HepG2 (cell line): Measurements from ENCODE around the gene STX2. TPM values are rescaled to one million over a fixed set of nuclear protein-coding genes. Genes with fewer than 3 reads are reported as not detected.

ENCODE experiments used
- ATF1 ChIP-seq: IDR thresholded peaks from 2 replicates; pipeline ENCODE4 v1.6.1; 2016; ENCODE audit warnings: mild to moderate bottlenecking, control low read depth
- DMAP1 ChIP-seq: IDR thresholded peaks from 2 replicates; pipeline ENCODE4 v1.6.1; 2016
- GFI1 ChIP-seq: sonication (generic); formaldehyde crosslinking; IDR thresholded peaks from 2 replicates; pipeline ENCODE4 v1.5.0; 2020; ENCODE audit warnings: missing genetic modification reagents, mild to moderate bottlenecking, borderline replicate concordance
- HIVEP1 ChIP-seq: sonication (generic); formaldehyde crosslinking; IDR thresholded peaks from 2 replicates; pipeline ENCODE4 v1.4.0; 2020; ENCODE audit warnings: mild to moderate bottlenecking, missing genetic modification reagents
- HOXA9 ChIP-seq: sonication (generic); formaldehyde crosslinking; IDR thresholded peaks from 2 replicates; pipeline ENCODE4 v1.8.1; 2022; ENCODE audit warnings: missing genetic modification reagents, mild to moderate bottlenecking, moderate library complexity, borderline replicate concordance
- NPAS2 ChIP-seq: sonication (generic); formaldehyde crosslinking; IDR thresholded peaks from 2 replicates; pipeline ENCODE4 v1.8.0; 2022; ENCODE audit warnings: mild to moderate bottlenecking, missing genetic modification reagents, borderline replicate concordance
- NR2F6 ChIP-seq, 2 experiments: IDR thresholded peaks; 2 replicates each; pipeline ENCODE4 v1.6.1; 2016; ENCODE audit warnings: antibody characterized with exemption in 1 of 2, mild to moderate bottlenecking in 1 of 2
- RFX5 ChIP-seq: IDR thresholded peaks from 2 replicates; pipeline ENCODE4 v1.6.1; 2011; ENCODE audit warnings: low read depth, low read length, improper control_type of control experiment
- ZNF235 ChIP-seq: sonication (generic); formaldehyde crosslinking; IDR thresholded peaks from 2 replicates; pipeline ENCODE4 v1.8.1; 2023; ENCODE audit warnings: mild to moderate bottlenecking, missing genetic modification reagents, borderline replicate concordance
- polyA plus RNA-seq, 8 experiments: library from polyadenylated mRNA; depleted of rRNA in 3 of 8; stranded (reverse) in 7 of 8; unstranded in 1 of 8; fragments of >200 nt; fragmentation: Illumina TruSeq in 4 of 8; extraction: Trizol in 4 of 8; gene quantifications; 2 replicates each; pipeline versions ENCODE4 v1.2.1 to v1.2.3, GENCODE V29; 2011 to 2016; ENCODE audit warnings: low read depth in 4 of 8, missing spikeins in 1 of 8, mixed read lengths in 1 of 8; ENCODE audit not compliant: insufficient read depth in 1 of 8
- total RNA-seq, 5 experiments: library from RNA; depleted of rRNA; stranded (reverse); fragments of >200 nt; fragmentation: Illumina TruSeq; extraction: Trizol; gene quantifications; 2 replicates each; pipeline ENCODE4 v1.2.3, GENCODE V29; 2016; ENCODE audit warnings: low read depth in 1 of 5
- TF ChIP-seq, protein P1 (sequence below), 2 experiments: IDR thresholded peaks; 2 replicates each; pipeline ENCODE4 v1.6.1; 2011 to 2012; ENCODE audit warnings: low read length in 2 of 2, borderline replicate concordance in 1 of 2, low read depth in 1 of 2, mild to moderate bottlenecking in 1 of 2, moderate library complexity in 1 of 2
- TF ChIP-seq, protein P2 (sequence below): sonication (generic); formaldehyde crosslinking; IDR thresholded peaks from 2 replicates; pipeline ENCODE4 v1.8.0; 2022; ENCODE audit warnings: mild to moderate bottlenecking, missing genetic modification reagents, borderline replicate concordance
- TF ChIP-seq, protein P3 (sequence below): sonication (generic); formaldehyde crosslinking; IDR thresholded peaks from 2 replicates; pipeline ENCODE4 v1.5.0; 2020; ENCODE audit warnings: mild to moderate bottlenecking, missing genetic modification reagents, borderline replicate concordance
- TF ChIP-seq, protein P4 (sequence below): sonication (generic); formaldehyde crosslinking; IDR thresholded peaks from 2 replicates; pipeline ENCODE4 v1.4.0; 2020; ENCODE audit warnings: mild to moderate bottlenecking, missing genetic modification reagents
- TF ChIP-seq, protein P5 (sequence below): IDR thresholded peaks from 2 replicates; pipeline ENCODE4 v1.6.1; 2016; ENCODE audit warnings: control low read depth

Gene STX2
- total and polyA plus RNA-seq, 2 of the 13 experiments (the other 11 are each of a cell fraction or from before 2014, with no cell fraction given), result 13.4 to 25.1 TPM

DNA sequence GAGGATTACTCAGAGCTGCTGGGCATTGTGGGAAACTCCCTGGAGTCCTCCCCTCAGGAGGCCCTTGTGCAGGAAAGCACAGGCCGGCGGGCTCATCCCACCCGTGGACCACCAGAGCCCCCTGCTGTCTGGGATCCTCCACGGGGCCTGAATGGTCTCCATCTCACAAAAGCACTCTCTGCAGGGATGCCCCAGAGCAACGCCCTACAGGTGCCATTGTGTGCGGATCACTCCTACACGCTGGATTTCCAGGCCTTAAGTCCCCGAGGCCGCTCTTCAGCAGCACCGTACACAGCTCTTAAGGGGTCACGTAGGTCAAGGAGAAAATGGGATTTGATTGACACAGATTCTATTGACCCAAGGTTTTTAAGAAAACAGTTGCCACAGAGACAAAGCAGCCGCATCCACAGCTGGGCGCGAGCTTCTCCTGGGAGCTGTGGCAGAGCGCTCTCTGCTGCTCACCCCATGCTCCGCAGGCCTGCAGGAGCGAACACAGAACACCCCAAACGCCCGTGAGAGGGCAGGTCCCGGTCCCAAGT lies 86.3 kb downstream of the STX2 start (continued):
- no peak for TF ChIP-seq HIVEP1 (CRISPR knock-in tag)
- TF ChIP-seq, protein P1, sequence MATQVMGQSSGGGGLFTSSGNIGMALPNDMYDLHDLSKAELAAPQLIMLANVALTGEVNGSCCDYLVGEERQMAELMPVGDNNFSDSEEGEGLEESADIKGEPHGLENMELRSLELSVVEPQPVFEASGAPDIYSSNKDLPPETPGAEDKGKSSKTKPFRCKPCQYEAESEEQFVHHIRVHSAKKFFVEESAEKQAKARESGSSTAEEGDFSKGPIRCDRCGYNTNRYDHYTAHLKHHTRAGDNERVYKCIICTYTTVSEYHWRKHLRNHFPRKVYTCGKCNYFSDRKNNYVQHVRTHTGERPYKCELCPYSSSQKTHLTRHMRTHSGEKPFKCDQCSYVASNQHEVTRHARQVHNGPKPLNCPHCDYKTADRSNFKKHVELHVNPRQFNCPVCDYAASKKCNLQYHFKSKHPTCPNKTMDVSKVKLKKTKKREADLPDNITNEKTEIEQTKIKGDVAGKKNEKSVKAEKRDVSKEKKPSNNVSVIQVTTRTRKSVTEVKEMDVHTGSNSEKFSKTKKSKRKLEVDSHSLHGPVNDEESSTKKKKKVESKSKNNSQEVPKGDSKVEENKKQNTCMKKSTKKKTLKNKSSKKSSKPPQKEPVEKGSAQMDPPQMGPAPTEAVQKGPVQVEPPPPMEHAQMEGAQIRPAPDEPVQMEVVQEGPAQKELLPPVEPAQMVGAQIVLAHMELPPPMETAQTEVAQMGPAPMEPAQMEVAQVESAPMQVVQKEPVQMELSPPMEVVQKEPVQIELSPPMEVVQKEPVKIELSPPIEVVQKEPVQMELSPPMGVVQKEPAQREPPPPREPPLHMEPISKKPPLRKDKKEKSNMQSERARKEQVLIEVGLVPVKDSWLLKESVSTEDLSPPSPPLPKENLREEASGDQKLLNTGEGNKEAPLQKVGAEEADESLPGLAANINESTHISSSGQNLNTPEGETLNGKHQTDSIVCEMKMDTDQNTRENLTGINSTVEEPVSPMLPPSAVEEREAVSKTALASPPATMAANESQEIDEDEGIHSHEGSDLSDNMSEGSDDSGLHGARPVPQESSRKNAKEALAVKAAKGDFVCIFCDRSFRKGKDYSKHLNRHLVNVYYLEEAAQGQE (IDR thresholded peaks at IDR 0.05; ENCODE audit: borderline replicate concordance in 1 of 2, low read depth in 1 of 2, low read length in 2 of 2), result no peak
- TF ChIP-seq, protein P2, sequence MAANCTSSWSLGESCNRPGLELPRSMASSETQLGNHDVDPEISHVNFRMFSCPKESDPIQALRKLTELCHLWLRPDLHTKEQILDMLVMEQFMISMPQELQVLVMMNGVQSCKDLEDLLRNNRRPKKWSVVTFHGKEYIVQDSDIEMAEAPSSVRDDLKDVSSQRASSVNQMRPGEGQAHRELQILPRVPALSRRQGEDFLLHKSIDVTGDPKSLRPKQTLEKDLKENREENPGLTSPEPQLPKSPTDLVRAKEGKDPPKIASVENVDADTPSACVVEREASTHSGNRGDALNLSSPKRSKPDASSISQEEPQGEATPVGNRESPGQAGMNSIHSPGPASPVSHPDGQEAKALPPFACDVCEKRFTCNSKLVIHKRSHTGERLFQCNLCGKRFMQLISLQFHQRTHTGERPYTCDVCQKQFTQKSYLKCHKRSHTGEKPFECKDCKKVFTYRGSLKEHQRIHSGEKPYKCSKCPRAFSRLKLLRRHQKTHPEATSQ (CRISPR knock-in tag), result no peak
- TF ChIP-seq GFI1 (CRISPR knock-in tag), result 0 out of 2 replicates have a peak, but pooled peaks have one; percentile 36
- TF ChIP-seq ATF1, result no peak
- no peak for TF ChIP-seq NPAS2 (CRISPR knock-in tag)
- TF ChIP-seq, protein P3, sequence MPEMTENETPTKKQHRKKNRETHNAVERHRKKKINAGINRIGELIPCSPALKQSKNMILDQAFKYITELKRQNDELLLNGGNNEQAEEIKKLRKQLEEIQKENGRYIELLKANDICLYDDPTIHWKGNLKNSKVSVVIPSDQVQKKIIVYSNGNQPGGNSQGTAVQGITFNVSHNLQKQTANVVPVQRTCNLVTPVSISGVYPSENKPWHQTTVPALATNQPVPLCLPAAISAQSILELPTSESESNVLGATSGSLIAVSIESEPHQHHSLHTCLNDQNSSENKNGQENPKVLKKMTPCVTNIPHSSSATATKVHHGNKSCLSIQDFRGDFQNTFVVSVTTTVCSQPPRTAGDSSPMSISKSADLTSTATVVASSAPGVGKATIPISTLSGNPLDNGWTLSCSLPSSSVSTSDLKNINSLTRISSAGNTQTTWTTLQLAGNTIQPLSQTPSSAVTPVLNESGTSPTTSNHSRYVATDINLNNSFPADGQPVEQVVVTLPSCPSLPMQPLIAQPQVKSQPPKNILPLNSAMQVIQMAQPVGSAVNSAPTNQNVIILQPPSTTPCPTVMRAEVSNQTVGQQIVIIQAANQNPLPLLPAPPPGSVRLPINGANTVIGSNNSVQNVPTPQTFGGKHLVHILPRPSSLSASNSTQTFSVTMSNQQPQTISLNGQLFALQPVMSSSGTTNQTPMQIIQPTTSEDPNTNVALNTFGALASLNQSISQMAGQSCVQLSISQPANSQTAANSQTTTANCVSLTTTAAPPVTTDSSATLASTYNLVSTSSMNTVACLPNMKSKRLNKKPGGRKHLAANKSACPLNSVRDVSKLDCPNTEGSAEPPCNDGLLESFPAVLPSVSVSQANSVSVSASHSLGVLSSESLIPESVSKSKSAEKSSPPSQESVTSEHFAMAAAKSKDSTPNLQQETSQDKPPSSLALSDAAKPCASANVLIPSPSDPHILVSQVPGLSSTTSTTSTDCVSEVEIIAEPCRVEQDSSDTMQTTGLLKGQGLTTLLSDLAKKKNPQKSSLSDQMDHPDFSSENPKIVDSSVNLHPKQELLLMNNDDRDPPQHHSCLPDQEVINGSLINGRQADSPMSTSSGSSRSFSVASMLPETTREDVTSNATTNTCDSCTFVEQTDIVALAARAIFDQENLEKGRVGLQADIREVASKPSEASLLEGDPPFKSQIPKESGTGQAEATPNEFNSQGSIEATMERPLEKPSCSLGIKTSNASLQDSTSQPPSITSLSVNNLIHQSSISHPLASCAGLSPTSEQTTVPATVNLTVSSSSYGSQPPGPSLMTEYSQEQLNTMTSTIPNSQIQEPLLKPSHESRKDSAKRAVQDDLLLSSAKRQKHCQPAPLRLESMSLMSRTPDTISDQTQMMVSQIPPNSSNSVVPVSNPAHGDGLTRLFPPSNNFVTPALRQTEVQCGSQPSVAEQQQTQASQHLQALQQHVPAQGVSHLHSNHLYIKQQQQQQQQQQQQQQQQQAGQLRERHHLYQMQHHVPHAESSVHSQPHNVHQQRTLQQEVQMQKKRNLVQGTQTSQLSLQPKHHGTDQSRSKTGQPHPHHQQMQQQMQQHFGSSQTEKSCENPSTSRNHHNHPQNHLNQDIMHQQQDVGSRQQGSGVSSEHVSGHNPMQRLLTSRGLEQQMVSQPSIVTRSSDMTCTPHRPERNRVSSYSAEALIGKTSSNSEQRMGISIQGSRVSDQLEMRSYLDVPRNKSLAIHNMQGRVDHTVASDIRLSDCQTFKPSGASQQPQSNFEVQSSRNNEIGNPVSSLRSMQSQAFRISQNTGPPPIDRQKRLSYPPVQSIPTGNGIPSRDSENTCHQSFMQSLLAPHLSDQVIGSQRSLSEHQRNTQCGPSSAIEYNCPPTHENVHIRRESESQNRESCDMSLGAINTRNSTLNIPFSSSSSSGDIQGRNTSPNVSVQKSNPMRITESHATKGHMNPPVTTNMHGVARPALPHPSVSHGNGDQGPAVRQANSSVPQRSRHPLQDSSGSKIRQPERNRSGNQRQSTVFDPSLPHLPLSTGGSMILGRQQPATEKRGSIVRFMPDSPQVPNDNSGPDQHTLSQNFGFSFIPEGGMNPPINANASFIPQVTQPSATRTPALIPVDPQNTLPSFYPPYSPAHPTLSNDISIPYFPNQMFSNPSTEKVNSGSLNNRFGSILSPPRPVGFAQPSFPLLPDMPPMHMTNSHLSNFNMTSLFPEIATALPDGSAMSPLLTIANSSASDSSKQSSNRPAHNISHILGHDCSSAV (CRISPR knock-in tag), result no peak
- TF ChIP-seq NR2F6 (IDR thresholded peaks at IDR 0.05), result no peak; the same call in 1 of the 2 replicates
- TF ChIP-seq NR2F6 (CRISPR knock-in tag; IDR thresholded peaks at IDR 0.05), result peak; percentile 32; the same call in 1 of the 2 replicates
- TF ChIP-seq, protein P4, sequence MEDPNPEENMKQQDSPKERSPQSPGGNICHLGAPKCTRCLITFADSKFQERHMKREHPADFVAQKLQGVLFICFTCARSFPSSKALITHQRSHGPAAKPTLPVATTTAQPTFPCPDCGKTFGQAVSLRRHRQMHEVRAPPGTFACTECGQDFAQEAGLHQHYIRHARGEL, result no peak
- TF ChIP-seq DMAP1, result no peak
- TF ChIP-seq HOXA9, result no peak
- TF ChIP-seq ZNF235 (CRISPR knock-in tag), result no peak
- TF ChIP-seq RFX5, result no peak
- TF ChIP-seq, protein P5, sequence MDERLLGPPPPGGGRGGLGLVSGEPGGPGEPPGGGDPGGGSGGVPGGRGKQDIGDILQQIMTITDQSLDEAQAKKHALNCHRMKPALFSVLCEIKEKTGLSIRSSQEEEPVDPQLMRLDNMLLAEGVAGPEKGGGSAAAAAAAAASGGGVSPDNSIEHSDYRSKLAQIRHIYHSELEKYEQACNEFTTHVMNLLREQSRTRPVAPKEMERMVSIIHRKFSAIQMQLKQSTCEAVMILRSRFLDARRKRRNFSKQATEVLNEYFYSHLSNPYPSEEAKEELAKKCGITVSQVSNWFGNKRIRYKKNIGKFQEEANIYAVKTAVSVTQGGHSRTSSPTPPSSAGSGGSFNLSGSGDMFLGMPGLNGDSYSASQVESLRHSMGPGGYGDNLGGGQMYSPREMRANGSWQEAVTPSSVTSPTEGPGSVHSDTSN (CRISPR knock-in tag), result no peak
